HCT116 (cell line): ENCODE results near the gene ZNF225. TPM values are rescaled to one million over a fixed set of nuclear protein-coding genes. Genes with fewer than 3 reads are reported as not detected.

Experiments used
- ATAC-seq: fragments of 200-7000 bp; cut with Tn5 transposase; 2 replicates; pipeline ENCODE4 v1.9.1; 2020; ENCODE audit warnings: mild to moderate bottlenecking, moderate library complexity
- BruUV-seq: library from RNA; stranded (reverse); fragments of 400-500 nt; replicated peaks from 2 replicates; lab custom pipeline; 2021; lab: Mats Ljungman, UMichigan
- CTCF ChIA-PET: fragments of 300-600 bp; sonication (Branson Sonifier 250); formaldehyde crosslinking; loops from one replicate; lab custom pipeline; 2021; ENCODE audit warnings: antibody characterized with exemption; lab: Charles Lee
- POLR2A ChIA-PET: fragments of 300-600, 350-600 bp; sonication (Branson Sonifier 250); formaldehyde crosslinking; loops from one replicate; lab custom pipeline; 2021; ENCODE audit warnings: antibody characterized with exemption; lab: Charles Lee
- RAD21 ChIA-PET, 2 experiments: fragments of 300-600 bp; sonication (Branson Sonifier 250); formaldehyde crosslinking; loops; one replicate each; lab custom pipeline; 2023; ENCODE audit warnings: low total read pairs in 2 of 2; ENCODE audit not compliant: uncharacterized antibody in 2 of 2, unreplicated experiment in 2 of 2, low non-redundant PET in 1 of 2; lab: Charles Lee
- DNase-seq: peaks from one replicate; pipeline ENCODE4 v3.0.0-alpha.2; 2010; ENCODE audit warnings: low read depth, low spot score
- H2AFZ ChIP-seq: fragments of 200-600 bp; shearing (Covaris generic), sonication (generic); 2 replicates; pipeline ENCODE4 v1.6.1; 2017; ENCODE audit warnings: low read depth, mixed run types, mixed read lengths, antibody characterized with exemption, low read length; ENCODE audit not compliant: poor library complexity, severe bottlenecking
- H3K27ac ChIP-seq: 2 replicates; pipeline ENCODE4 v1.5.1; 2012; ENCODE audit warnings: low read depth, low read length
- H3K27me3 ChIP-seq: fragments of 200-600 bp; sonication (generic); 2 replicates; pipeline ENCODE4 v1.6.1; 2016; ENCODE audit warnings: mixed run types, low read length, mixed read lengths; ENCODE audit not compliant: insufficient read depth
- H3K36me3 ChIP-seq, 2 experiments: fragments of 200-500 bp in 1 of 2; fragments of 200-600 bp in 1 of 2; sonication (Bioruptor generic) in 1 of 2; sonication (generic) in 1 of 2; 2 replicates each; pipeline versions ENCODE4 v1.5.1 to v1.6.1; 2014 to 2016; ENCODE audit warnings: low read length in 2 of 2, inconsistent platforms in 1 of 2, mixed read lengths in 1 of 2, mixed run types in 1 of 2; ENCODE audit not compliant: insufficient read depth in 2 of 2, control insufficient read depth in 1 of 2
- H3K4me1 ChIP-seq, 2 experiments: fragments of 200-600 bp in 1 of 2; sonication (generic) in 1 of 2; 2 replicates each; pipeline versions ENCODE4 v1.5.1 to v1.6.1; 2012 to 2017; ENCODE audit warnings: low read length in 2 of 2, inconsistent platforms in 1 of 2, mild to moderate bottlenecking in 1 of 2, mixed read lengths in 1 of 2, mixed run types in 1 of 2, moderate library complexity in 1 of 2; ENCODE audit not compliant: insufficient read depth in 2 of 2, control insufficient read depth in 1 of 2
- H3K4me2 ChIP-seq: fragments of 200-600 bp; sonication (generic); 2 replicates; pipeline ENCODE4 v1.6.1; 2017; ENCODE audit warnings: mixed run types, low read length, mixed read lengths
- H3K4me3 ChIP-seq, 2 experiments: fragments of 200-600 bp in 1 of 2; sonication (generic) in 1 of 2; replicated peaks in 1 of 2; 2 replicates each; pipeline ENCODE4 v1.5.1; 2011 to 2016; ENCODE audit warnings: low read length in 2 of 2, control low read depth in 1 of 2, low read depth in 1 of 2, mild to moderate bottlenecking in 1 of 2, mixed read lengths in 1 of 2, mixed run types in 1 of 2
- H3K79me2 ChIP-seq: fragments of 200-600 bp; sonication (generic); 2 replicates; pipeline ENCODE4 v1.6.1; 2017; ENCODE audit warnings: mild to moderate bottlenecking, mixed run types, low read length, moderate library complexity, mixed read lengths; ENCODE audit not compliant: insufficient read depth
- H3K9ac ChIP-seq: fragments of 200-600 bp; sonication (generic); 2 replicates; pipeline ENCODE4 v1.6.1; 2016; ENCODE audit warnings: low read length, mixed read lengths
- H3K9me2 ChIP-seq: fragments of 200-600 bp; sonication (generic), shearing (Covaris generic); 2 replicates; pipeline ENCODE4 v1.6.1; 2017; ENCODE audit warnings: mixed run types, mild to moderate bottlenecking, moderate library complexity; ENCODE audit not compliant: insufficient read depth
- H3K9me3 ChIP-seq, 2 experiments: fragments of 200-500 bp in 1 of 2; fragments of 200-600 bp in 1 of 2; sonication (Bioruptor generic) in 1 of 2; sonication (generic) in 1 of 2; 2 replicates each; pipeline ENCODE4 v1.6.1; 2014 to 2017; ENCODE audit warnings: low read length in 2 of 2, mixed read lengths in 2 of 2, inconsistent platforms in 1 of 2, low read depth in 1 of 2, mild to moderate bottlenecking in 1 of 2, mixed run types in 1 of 2, moderate library complexity in 1 of 2; ENCODE audit not compliant: control insufficient read depth in 1 of 2, insufficient read depth in 1 of 2
- H4K20me1 ChIP-seq: fragments of 200-600 bp; sonication (generic), shearing (Covaris generic); 2 replicates; pipeline ENCODE4 v1.6.1; 2017; ENCODE audit warnings: mixed run types, mild to moderate bottlenecking, moderate library complexity; ENCODE audit not compliant: insufficient read depth
- CBX3 ChIP-seq: IDR thresholded peaks from 2 replicates; pipeline ENCODE4 v1.6.1; 2012; ENCODE audit warnings: low read depth
- CTCF ChIP-seq, 3 experiments: fragments of 200-600 bp in 1 of 3; sonication (generic) in 1 of 3; IDR thresholded peaks in 2 of 3; conservative IDR thresholded peaks in 1 of 3; 2 replicates each; pipeline ENCODE4 v1.5.1; 2012 to 2017; ENCODE audit warnings: low read depth in 2 of 3, low read length in 2 of 3, antibody characterized with exemption in 1 of 3, borderline replicate concordance in 1 of 3, control low read depth in 1 of 3, mild to moderate bottlenecking in 1 of 3, mixed read lengths in 1 of 3, mixed run types in 1 of 3, moderate library complexity in 1 of 3; ENCODE audit not compliant: insufficient read depth in 1 of 3
- EGR1 ChIP-seq: IDR thresholded peaks from 2 replicates; pipeline ENCODE4 v1.6.1; 2012; ENCODE audit warnings: low read depth
- ELF1 ChIP-seq: IDR thresholded peaks from 2 replicates; pipeline ENCODE4 v1.6.1; 2012; ENCODE audit warnings: low read depth, borderline replicate concordance
- EZH2 ChIP-seq: fragments of 200-600 bp; sonication (generic); IDR thresholded peaks from 2 replicates; pipeline ENCODE4 v1.6.1; 2017; ENCODE audit warnings: antibody characterized with exemption, mixed run types
- EZH2phosphoT487 ChIP-seq: fragments of 200-600 bp; IDR thresholded peaks from 2 replicates; pipeline ENCODE4 v1.6.1; 2018; ENCODE audit warnings: antibody characterized with exemption, borderline replicate concordance
- FOSL1 ChIP-seq: IDR thresholded peaks from 2 replicates; pipeline ENCODE4 v1.6.1; 2012; ENCODE audit warnings: low read depth
- MAX ChIP-seq: IDR thresholded peaks from 2 replicates; pipeline ENCODE4 v1.6.1; 2012
- POLR2A ChIP-seq: IDR thresholded peaks from 2 replicates; pipeline ENCODE4 v1.7.0; 2011; ENCODE audit warnings: borderline replicate concordance; ENCODE audit not compliant: insufficient read depth, insufficient read length; ENCODE audit errors: extremely low read depth
- SIN3A ChIP-seq: IDR thresholded peaks from 2 replicates; pipeline ENCODE4 v1.6.1; 2012; ENCODE audit warnings: low read depth
- SP1 ChIP-seq: IDR thresholded peaks from 2 replicates; pipeline ENCODE4 v1.6.1; 2012; ENCODE audit warnings: low read depth
- TCF7L2 ChIP-seq: IDR thresholded peaks from 2 replicates; pipeline ENCODE4 v1.7.0; 2011; ENCODE audit warnings: borderline replicate concordance, inconsistent platforms; ENCODE audit not compliant: insufficient read depth, insufficient read length; ENCODE audit errors: extremely low read depth
- YY1 ChIP-seq: IDR thresholded peaks from 2 replicates; pipeline ENCODE4 v1.6.1; 2011; ENCODE audit warnings: low read length, low read depth, moderate library complexity, mild to moderate bottlenecking; ENCODE audit not compliant: insufficient replicate concordance; ENCODE audit errors: extremely low read depth
- ZNF274 ChIP-seq: fragments of 200-500 bp; sonication (Bioruptor generic); IDR thresholded peaks from 2 replicates; pipeline ENCODE4 v1.6.1; 2014; ENCODE audit warnings: mild to moderate bottlenecking, low read depth, low read length, inconsistent platforms
- intact Hi-C: fragments of 100-400 bp; cut with micrococcal nuclease; formaldehyde crosslinking; loops from 2 replicates; pipeline ENCODE4 v1.10.0; 2022
- total RNA-seq: library from RNA; stranded (reverse); gene quantifications from one replicate; pipeline ENCODE4 v1.2.1, GENCODE V29; 2021; ENCODE audit not compliant: unreplicated experiment

Gene ZNF225
- total RNA-seq, 1 experiment from 2014 or later: 2.8 TPM

GRCh38 chr19:44069415-44069814 lies 43.8 kb upstream of the ZNF225 start:
- no peaks in the 10 kb centered on the region for H4K20me1 ChIP-seq
- ChIA-PET POLR2A (no interaction called here), RAD21 (no interaction called here), CTCF (no interaction called here)
- no peaks in the 10 kb centered on the region for H3K36me3 ChIP-seq
- no peaks in the 10 kb centered on the region for H3K9me2 ChIP-seq
- TF ChIP-seq SP1 (no peak), EZH2 (no peak), MAX (no peak)
- peaks cover 0 to 20% of the 10 kb centered on the region in 2 experiments; a peak in 3 of 4 replicates for H3K9me3 ChIP-seq
- no peak overlapping the region for H3K27ac ChIP-seq
- H3K79me2 ChIP-seq: no peaks in the 10 kb centered on the region
- H3K4me1 ChIP-seq: no peaks in the 10 kb centered on the region
- no peak overlapping the region for H2AFZ ChIP-seq
- H3K4me2 ChIP-seq: no peak overlapping the region
- DNase-seq: no peak
- BruUV-seq: no TSS peak
- H3K27me3 ChIP-seq: no peaks in the 10 kb centered on the region
- H3K9ac ChIP-seq: no peak overlapping the region
- H3K4me3 ChIP-seq: no peak overlapping the region
- intact Hi-C loops: no loop called here
- no peak for ATAC-seq

GRCh38 chr19:44071824-44072542 lies 41.2 kb upstream of the ZNF225 start, which contains the start of gene ZNF284:
TSS of gene ZNF284 (plus strand) at chr19:44072159. CDS start at chr19:44076390, 4,231 bp downstream.
- H3K9me2 ChIP-seq: no peaks in the 10 kb centered on the region
- ATAC-seq (no peak), DNase-seq (no peak)
- intact Hi-C loops: no loop called here
- no peak within 1 kb of the TSS for H2AFZ ChIP-seq
- H3K9me3 ChIP-seq: peaks cover 0 to 3% of the 10 kb centered on the region in 2 experiments; a peak in 2 of 4 replicates
- no peak within 1 kb of the TSS for H3K4me3 ChIP-seq
- ChIA-PET RAD21 (no interaction called here), CTCF (no interaction called here), POLR2A (no interaction called here)
- H3K79me2 ChIP-seq: no peaks in the 10 kb centered on the region
- H3K9ac ChIP-seq: no peak within 1 kb of the TSS
- no peaks in the 10 kb centered on the region for H3K36me3 ChIP-seq
- H4K20me1 ChIP-seq: no peaks in the 10 kb centered on the region
- no peaks in the 10 kb centered on the region for H3K4me1 ChIP-seq
- H3K4me2 ChIP-seq: no peak within 1 kb of the TSS
- H3K27me3 ChIP-seq: no peaks in the 10 kb centered on the region
- BruUV-seq: no TSS peak
- H3K27ac ChIP-seq: no peak within 1 kb of the TSS
- TF ChIP-seq ZNF274 (no peak), EZH2 (no peak), FOSL1 (no peak), YY1 (no peak), SP1 (no peak), SIN3A (no peak), TCF7L2 (no peak), POLR2A (no peak), EZH2phosphoT487 (no peak), CTCF (IDR thresholded peaks at IDR 0.05 in 2 of 3, conservative IDR thresholded peaks at IDR 0.05 in 1 of 3; ENCODE audit: borderline replicate concordance in 1 of 3, insufficient read depth in 1 of 3, low read depth in 2 of 3, low read length in 2 of 3) (no peak), ELF1 (no peak), EGR1 (no peak), CBX3 (no peak)
